Panc1 (cell line): ENCODE measurements around the gene DEXI. TPM values are rescaled to one million over a fixed set of nuclear protein-coding genes. Genes with fewer than 3 reads are reported as not detected.

Experiments
- ATAC-seq: fragments of 200-7000 bp; cut with Tn5 transposase; 2 replicates; pipeline ENCODE4 v1.9.1; 2020; ENCODE audit warnings: mild to moderate bottlenecking, moderate library complexity
- BruUV-seq: library from RNA; stranded (reverse); fragments of 400-500 nt; replicated peaks from 2 replicates; lab custom pipeline; 2021; lab: Mats Ljungman, UMichigan
- CTCF ChIA-PET: fragments of 300-600 bp; sonication (Branson Sonifier 250); formaldehyde crosslinking; loops from one replicate; lab custom pipeline; 2022; ENCODE audit warnings: antibody characterized with exemption; lab: Charles Lee
- POLR2A ChIA-PET: fragments of 300-600 bp; sonication (Branson Sonifier 250); formaldehyde crosslinking; loops from one replicate; lab custom pipeline; 2022; ENCODE audit warnings: antibody characterized with exemption; lab: Charles Lee
- DNase-seq: peaks from one replicate; pipeline ENCODE4 v3.0.0-alpha.2; 2010; ENCODE audit warnings: low read depth, low spot score
- H3K27ac ChIP-seq: 2 replicates; pipeline ENCODE4 v1.5.1; 2011; ENCODE audit warnings: mild to moderate bottlenecking, low read length, inconsistent platforms
- H3K27me3 ChIP-seq: fragments of 200-500 bp; sonication (Bioruptor generic); 2 replicates; pipeline ENCODE4 v1.6.0; 2014; ENCODE audit warnings: low read length, inconsistent platforms; ENCODE audit not compliant: control insufficient read depth, insufficient read depth
- H3K36me3 ChIP-seq: fragments of 200-500 bp; sonication (Bioruptor generic); 2 replicates; pipeline ENCODE4 v1.5.1; 2014; ENCODE audit warnings: inconsistent platforms, mild to moderate bottlenecking, low read length, moderate library complexity; ENCODE audit not compliant: control insufficient read depth, insufficient read depth
- H3K4me1 ChIP-seq: 2 replicates; pipeline ENCODE4 v1.5.1; 2011; ENCODE audit warnings: inconsistent platforms, mild to moderate bottlenecking, low read length, moderate library complexity; ENCODE audit not compliant: control insufficient read depth, insufficient read depth
- H3K4me3 ChIP-seq, 2 experiments: 2 replicates each; pipeline ENCODE4 v1.5.1; 2011 to 2012; ENCODE audit warnings: low read depth in 2 of 2, low read length in 2 of 2, mild to moderate bottlenecking in 2 of 2, inconsistent platforms in 1 of 2, moderate library complexity in 1 of 2
- H3K9me3 ChIP-seq: fragments of 200-500 bp; sonication (Bioruptor generic); 2 replicates; pipeline ENCODE4 v1.5.1; 2014; ENCODE audit warnings: low read depth, mild to moderate bottlenecking, inconsistent platforms, low read length, moderate library complexity; ENCODE audit not compliant: control insufficient read depth, insufficient read depth
- POLR2AphosphoS5 ChIP-seq: IDR thresholded peaks from 2 replicates; pipeline ENCODE4 v1.6.1; 2012; ENCODE audit warnings: mild to moderate bottlenecking, low read depth, low read length, moderate library complexity
- SIN3A ChIP-seq: IDR thresholded peaks from 2 replicates; pipeline ENCODE4 v1.6.1; 2012; ENCODE audit warnings: low read depth, mild to moderate bottlenecking, low read length, moderate library complexity, borderline replicate concordance; ENCODE audit not compliant: insufficient read depth
- TCF7L2 ChIP-seq: IDR thresholded peaks from 2 replicates; pipeline ENCODE4 v1.6.1; 2011; ENCODE audit warnings: mild to moderate bottlenecking, low read depth, low read length, inconsistent platforms
- in situ Hi-C: cut with HindIII; loops from 2 replicates; pipeline ENCODE4 v1.10.0; 2016; ENCODE audit warnings: low sequenced_read_pairs, low pct_unique_long_range_greater_than_20kb
- intact Hi-C: fragments of 100-400 bp; cut with micrococcal nuclease; formaldehyde crosslinking; loops from one replicate; pipeline ENCODE4 v1.10.0; 2022; ENCODE audit not compliant: unreplicated experiment
- total RNA-seq: library from RNA; stranded (reverse); gene quantifications from one replicate; pipeline ENCODE4 v1.2.1, GENCODE V29; 2021; ENCODE audit not compliant: unreplicated experiment
- TF ChIP-seq, protein P1 (sequence below): fragments of 450-650 bp; IDR thresholded peaks from 2 replicates; pipeline ENCODE4 v1.5.1; 2017; ENCODE audit warnings: mild to moderate bottlenecking
- TF ChIP-seq, protein P2 (sequence below), 2 experiments: IDR thresholded peaks; 2 replicates each; pipeline ENCODE4 v1.6.1; 2011 to 2012; ENCODE audit warnings: low read depth in 2 of 2, control low read depth in 1 of 2, low read length in 1 of 2, mild to moderate bottlenecking in 1 of 2, moderate library complexity in 1 of 2; ENCODE audit not compliant: insufficient read depth in 1 of 2

The DEXI gene
- total RNA-seq, 1 experiment from 2014 or later, result 32.2 TPM

DNA sequence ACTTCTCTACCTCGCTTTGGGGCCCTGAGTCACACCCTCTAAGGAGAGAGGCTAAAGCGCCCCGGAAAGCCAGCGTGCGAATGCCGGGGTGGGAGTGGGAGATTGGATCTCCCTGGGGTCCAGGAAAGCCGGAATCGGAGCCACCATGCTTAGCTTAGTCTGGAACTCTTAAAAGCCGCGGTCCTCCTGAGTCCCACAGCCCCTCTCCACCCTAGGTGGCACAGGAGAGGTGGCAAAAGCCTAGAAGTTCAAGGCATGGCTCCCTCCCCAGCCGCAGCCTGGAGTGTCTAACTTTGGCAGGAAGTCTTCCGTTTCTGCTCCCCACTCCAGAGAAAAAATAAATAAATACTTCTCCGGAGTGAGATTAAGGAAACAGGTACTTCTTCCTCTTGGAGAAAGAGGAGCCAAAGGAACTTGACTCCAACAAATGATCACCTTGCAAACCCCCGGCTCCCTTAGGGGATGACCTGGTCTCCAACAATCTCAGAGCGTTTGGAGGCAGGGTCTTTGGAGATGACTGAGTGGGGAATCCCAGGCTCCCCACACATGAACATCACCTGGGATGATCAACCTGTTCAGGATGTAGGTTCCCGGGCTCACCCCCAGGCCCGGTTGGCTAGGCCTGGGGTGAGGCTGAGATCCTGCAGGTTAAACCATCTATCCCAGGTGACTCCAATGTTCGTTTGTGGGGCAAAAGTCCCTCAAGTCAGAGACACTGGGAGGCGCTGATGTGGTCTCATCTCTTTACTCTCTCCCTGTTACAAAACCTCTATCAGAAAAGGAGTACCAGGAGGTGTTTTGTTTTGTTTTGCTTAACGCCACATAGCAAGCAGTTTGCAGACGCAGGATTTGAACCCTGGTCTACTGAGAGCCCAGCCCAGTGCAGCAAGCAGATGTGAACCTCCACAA lies 62.3 kb downstream of the DEXI start:
- CTCF ChIA-PET, result no interaction called here
- POLR2A ChIA-PET, result interaction anchor here (0.5 kb wide), 1 partner anchor 26 kb away, joined by 3 read pairs; no protein-coding TSS in a partner anchor
- no peak overlapping the region; a peak in 1 of 4 replicates for H3K4me3 ChIP-seq
- no peaks in the 10 kb centered on the region for H3K9me3 ChIP-seq
- intact Hi-C loops (no loop called here), in situ Hi-C loops (no loop called here)
- H3K27ac ChIP-seq, result no peak overlapping the region
- no peak for ATAC-seq
- no TSS peak for BruUV-seq
- no peak for TF ChIP-seq SIN3A
- no peak for TF ChIP-seq POLR2AphosphoS5
- TF ChIP-seq TCF7L2, result no peak
- TF ChIP-seq, protein P1, sequence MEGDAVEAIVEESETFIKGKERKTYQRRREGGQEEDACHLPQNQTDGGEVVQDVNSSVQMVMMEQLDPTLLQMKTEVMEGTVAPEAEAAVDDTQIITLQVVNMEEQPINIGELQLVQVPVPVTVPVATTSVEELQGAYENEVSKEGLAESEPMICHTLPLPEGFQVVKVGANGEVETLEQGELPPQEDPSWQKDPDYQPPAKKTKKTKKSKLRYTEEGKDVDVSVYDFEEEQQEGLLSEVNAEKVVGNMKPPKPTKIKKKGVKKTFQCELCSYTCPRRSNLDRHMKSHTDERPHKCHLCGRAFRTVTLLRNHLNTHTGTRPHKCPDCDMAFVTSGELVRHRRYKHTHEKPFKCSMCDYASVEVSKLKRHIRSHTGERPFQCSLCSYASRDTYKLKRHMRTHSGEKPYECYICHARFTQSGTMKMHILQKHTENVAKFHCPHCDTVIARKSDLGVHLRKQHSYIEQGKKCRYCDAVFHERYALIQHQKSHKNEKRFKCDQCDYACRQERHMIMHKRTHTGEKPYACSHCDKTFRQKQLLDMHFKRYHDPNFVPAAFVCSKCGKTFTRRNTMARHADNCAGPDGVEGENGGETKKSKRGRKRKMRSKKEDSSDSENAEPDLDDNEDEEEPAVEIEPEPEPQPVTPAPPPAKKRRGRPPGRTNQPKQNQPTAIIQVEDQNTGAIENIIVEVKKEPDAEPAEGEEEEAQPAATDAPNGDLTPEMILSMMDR, result no peak
- TF ChIP-seq, protein P2, sequence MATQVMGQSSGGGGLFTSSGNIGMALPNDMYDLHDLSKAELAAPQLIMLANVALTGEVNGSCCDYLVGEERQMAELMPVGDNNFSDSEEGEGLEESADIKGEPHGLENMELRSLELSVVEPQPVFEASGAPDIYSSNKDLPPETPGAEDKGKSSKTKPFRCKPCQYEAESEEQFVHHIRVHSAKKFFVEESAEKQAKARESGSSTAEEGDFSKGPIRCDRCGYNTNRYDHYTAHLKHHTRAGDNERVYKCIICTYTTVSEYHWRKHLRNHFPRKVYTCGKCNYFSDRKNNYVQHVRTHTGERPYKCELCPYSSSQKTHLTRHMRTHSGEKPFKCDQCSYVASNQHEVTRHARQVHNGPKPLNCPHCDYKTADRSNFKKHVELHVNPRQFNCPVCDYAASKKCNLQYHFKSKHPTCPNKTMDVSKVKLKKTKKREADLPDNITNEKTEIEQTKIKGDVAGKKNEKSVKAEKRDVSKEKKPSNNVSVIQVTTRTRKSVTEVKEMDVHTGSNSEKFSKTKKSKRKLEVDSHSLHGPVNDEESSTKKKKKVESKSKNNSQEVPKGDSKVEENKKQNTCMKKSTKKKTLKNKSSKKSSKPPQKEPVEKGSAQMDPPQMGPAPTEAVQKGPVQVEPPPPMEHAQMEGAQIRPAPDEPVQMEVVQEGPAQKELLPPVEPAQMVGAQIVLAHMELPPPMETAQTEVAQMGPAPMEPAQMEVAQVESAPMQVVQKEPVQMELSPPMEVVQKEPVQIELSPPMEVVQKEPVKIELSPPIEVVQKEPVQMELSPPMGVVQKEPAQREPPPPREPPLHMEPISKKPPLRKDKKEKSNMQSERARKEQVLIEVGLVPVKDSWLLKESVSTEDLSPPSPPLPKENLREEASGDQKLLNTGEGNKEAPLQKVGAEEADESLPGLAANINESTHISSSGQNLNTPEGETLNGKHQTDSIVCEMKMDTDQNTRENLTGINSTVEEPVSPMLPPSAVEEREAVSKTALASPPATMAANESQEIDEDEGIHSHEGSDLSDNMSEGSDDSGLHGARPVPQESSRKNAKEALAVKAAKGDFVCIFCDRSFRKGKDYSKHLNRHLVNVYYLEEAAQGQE (IDR thresholded peaks at IDR 0.05; ENCODE audit: insufficient read depth in 1 of 2, low read depth in 2 of 2, low read length in 1 of 2), result no peak
- no peaks in the 10 kb centered on the region for H3K4me1 ChIP-seq
- no peaks in the 10 kb centered on the region for H3K36me3 ChIP-seq
- DNase-seq, result no peak
- peaks cover 45% of the 10 kb centered on the region for H3K27me3 ChIP-seq

Other genes with a start within 250 kb of the DEXI start
- not detected for gene TEKT5, start 247.5 kb downstream of the DEXI start, total RNA-seq
- gene NUBP1, start 198.6 kb downstream of the DEXI start, total RNA-seq, result 27.5 TPM
- not detected for gene TVP23A, start 123.7 kb downstream of the DEXI start, total RNA-seq
- gene CIITA, start 65.3 kb downstream of the DEXI start, total RNA-seq, result 0.41 TPM
- gene CLEC16A, start 2.1 kb upstream of the DEXI start, total RNA-seq, result 21.0 TPM